GM18870 (cell line): ENCODE measurements around the gene STXBP3.

Experiments used
- ATAC-seq: cut with Tn5 transposase; IDR thresholded peaks from one replicate; pipeline ENCODE4 v1.9.1; 2021; ENCODE audit warnings: moderate library complexity; ENCODE audit not compliant: unreplicated experiment

Gene STXBP3

GRCh38 chr1:108842525-108843181 lies 96.2 kb downstream of the STXBP3 start:
- ATAC-seq = no peak

DNA sequence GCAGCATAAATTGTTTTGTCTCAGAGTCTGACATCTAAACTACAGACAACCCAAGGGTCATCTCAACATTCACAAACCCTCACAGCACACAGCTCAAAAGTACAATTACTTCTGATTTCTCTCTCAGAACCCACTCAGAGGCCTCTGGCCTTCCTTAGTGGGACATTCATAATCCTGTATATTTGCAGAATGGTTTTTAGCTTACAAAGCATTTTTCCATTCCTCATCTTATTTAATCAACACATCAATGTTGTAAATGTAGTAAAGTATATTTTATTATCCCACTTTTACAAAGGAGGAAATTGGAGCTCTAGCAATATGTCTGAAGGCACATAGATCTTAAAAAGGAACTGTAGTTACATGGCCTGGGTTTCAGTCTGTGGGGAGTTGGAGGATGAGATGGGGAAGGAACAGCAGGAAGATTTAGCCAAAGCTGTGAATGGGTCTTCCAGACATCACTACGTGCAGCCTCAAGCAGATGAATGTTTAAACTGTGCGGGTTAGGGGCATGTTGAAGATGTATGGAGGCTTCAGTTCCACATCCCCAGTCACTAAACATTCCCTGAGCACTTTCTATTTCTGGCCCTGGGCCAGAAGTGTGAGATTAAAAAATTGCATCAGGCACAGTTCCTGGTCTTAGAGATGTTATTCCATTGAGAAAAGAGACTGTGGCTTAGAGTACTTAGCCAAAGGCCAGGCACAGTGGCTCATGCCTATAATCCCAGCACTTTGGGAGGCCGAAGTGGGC lies 97.1 kb downstream of the STXBP3 start:
- no peak for ATAC-seq

DNA sequence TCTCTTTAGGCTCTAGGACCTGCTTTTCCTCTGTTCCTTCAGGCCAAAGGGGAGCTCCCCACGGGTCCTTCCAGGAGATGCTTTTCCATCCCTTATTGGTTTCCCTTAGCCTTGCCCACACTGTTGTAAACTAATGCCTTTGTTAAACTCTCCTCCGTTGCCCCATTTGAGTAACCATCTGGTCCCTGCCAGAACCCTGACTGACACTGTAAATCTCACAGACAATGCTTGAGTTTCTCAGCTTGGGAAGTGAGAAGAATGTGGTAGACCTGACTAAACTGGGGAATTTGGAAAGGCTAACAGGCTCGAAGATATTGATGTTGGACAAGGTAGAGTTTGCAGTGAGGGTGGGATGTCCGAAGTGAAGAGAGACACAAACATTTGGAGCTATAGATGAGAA lies 99.0 kb downstream of the STXBP3 start:
- ATAC-seq = no peak

- no peak for ATAC-seq
Measured at GRCh38 chr1:108845991-108846390, 99.5 kb downstream of the STXBP3 start.

- ATAC-seq = no peak
Measured at GRCh38 chr1:108847494-108847893, 101.0 kb downstream of the STXBP3 start.

- ATAC-seq = no peak
Measured at GRCh38 chr1:108848806-108849205, 102.3 kb downstream of the STXBP3 start.

DNA sequence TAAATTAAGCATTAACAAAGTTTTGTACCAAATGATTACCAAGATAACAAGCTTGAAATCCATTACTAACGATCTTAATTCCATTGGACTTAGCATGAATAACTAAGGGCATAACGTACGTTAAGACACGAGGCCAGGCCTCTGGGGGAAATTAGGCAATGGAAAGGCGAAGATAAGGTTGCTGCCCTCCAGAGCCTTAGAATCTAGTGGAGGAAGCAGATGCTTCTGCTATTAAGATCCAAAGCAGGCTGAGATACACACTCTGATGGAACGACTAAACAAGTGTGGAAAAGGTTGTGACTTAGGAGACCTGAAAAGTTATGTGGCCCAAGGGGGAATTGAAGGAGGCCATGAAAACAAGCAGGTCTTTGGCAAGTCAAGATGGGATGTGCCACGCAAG lies 104.5 kb downstream of the STXBP3 start:
- no peak for ATAC-seq

DNA sequence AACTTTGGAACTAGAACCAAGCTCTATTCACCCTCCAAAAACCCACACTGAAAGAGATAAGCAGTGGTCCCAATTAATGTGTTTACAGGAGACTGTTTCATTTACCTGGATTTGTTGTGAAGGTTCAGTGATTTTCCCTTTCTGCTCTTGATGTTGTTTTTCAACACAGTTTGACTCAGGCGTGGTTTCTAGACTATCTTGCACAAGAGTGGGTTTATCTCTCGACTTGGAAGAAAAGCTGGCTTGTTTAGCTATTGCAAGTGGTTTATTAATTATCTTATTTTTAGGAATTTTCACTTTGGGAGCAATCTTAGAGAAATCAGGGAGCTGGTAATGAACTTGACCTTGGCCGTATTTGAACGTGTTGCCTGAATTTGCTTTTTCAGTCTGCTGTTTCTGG lies 105.1 kb downstream of the STXBP3 start:
- no peak for ATAC-seq

GRCh38 chr1:108852221-108852975 lies 105.9 kb downstream of the STXBP3 start:
- ATAC-seq = no peak

DNA sequence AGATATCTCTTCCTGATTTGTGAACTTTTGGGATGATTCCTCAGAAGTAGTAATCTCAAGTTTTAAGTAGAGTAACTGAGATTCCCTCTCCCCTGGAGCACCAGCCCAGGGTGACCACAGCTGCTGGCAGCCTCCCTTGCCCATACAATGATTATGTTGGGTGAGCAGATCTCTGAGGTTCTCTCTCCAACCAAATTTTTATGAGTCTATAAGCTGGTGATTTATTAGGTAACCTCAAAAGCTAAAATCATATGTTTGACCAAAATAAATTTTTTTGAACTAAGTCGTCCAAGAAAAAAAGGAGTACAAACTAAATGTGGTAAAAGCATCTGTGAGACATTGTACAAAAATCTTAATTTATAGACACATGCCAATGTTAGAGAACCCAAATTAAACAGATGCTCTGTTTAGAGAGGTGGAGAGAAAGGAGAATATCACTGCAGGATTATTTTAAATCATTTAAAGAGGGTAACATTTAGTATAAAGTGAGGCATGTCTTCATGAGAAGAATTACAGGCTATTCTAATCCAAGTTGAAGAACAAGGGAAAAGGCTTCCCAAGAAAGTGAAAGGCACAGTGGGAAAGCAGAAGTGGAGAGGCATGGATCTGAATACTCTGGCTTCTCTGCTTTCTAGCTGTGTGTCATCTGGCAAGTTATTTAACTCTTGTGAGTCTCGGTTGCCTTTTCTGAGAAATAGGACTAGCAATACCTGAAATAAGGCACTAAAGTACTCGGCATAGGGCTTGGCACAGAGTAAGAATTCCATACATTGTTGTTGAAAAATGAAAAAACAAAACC lies 107.9 kb downstream of the STXBP3 start:
- no peak for ATAC-seq

DNA sequence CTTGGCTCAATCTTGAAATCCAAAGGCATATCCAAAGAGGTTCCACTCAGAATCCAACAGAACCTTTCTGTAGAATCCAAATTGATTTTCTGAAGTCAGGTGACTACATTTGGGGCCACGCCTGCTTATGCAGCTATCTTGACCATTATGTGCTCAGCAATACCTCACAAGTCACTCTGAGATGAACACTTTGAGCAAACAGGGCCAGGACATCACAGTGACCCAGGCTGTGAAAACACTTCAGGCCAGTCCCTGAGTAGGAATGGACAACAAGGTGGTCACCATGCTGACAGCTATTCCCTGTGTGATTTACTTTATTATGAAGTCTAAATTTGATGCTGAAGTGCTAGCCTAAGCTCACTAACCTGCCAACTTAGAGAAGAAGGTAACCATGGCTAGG lies 110.5 kb downstream of the STXBP3 start, which contains the start of gene AKNAD1:
TSS of gene AKNAD1 (minus strand) at position 101 of the 400 bp plus-strand sequence. CDS start 4,430 bp downstream, outside the sequence.
- ATAC-seq = no peak

DNA sequence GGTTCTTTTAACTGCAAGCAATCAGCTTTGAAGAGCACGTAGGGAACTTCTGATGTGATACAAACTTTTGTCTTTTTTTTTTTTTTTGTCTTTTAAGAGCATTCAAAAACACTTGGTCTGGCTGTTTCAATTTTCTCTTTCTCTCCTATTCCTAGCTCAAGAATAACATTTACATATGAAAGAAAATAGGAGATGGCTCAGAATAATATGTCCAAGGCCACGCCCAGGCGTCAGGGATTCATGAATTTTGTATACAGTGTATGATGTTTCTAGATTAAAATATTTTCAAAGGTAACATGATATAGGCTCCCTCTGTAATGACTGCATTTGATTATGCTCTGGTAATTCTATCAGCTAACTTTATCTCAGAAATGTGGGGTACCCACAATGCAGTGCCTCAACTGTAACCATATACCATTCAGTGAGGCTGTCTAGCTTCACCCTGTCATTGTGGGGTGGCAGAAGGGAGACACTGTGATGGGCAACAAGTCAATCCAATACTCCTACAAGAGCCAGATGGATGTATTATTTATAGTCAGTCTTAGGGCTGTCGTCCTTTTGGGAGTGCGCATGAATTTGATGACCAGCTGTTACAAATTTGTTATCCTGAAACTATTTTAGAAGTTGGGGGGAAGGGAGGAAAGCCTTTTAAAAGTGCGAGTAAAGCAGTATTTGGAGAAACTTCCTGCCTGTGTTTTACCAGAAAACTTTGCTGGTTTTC lies 111.9 kb downstream of the STXBP3 start:
- ATAC-seq = no peak
